DND-41 (cell line): ENCODE data around the gene ADARB2.

Experiments
- CTCF ChIP-seq: IDR thresholded peaks from 2 replicates; pipeline ENCODE4 v1.5.1; 2012; ENCODE audit warnings: borderline replicate concordance, low read length, moderate library complexity, mild to moderate bottlenecking; ENCODE audit not compliant: poor library complexity, severe bottlenecking; ENCODE audit errors: extremely low read depth
- EZH2 ChIP-seq: IDR thresholded peaks from 3 replicates; pipeline ENCODE4 v1.6.1; 2012; ENCODE audit warnings: borderline replicate concordance, low read depth, mild to moderate bottlenecking, moderate library complexity, low read length, inconsistent platforms; ENCODE audit not compliant: severe bottlenecking

- TF ChIP-seq CTCF: no peak
- TF ChIP-seq EZH2: no peak
These were observed 443.5 kb downstream of the ADARB2 start for GRCh38 chr10:1293636-1294435.
